HCT116 (cell line): Measurements from ENCODE around the gene VSTM2L. TPM values are rescaled to one million over a fixed set of nuclear protein-coding genes. Genes with fewer than 3 reads are reported as not detected.

Experiments used
- ATAC-seq: fragments of 200-7000 bp; cut with Tn5 transposase; 2 replicates; pipeline ENCODE4 v1.9.1; 2020; ENCODE audit warnings: mild to moderate bottlenecking, moderate library complexity
- BruUV-seq: library from RNA; stranded (reverse); fragments of 400-500 nt; replicated peaks from 2 replicates; lab custom pipeline; 2021; lab: Mats Ljungman, UMichigan
- CTCF ChIA-PET: fragments of 300-600 bp; sonication (Branson Sonifier 250); formaldehyde crosslinking; loops from one replicate; lab custom pipeline; 2021; ENCODE audit warnings: antibody characterized with exemption; lab: Charles Lee
- POLR2A ChIA-PET: fragments of 300-600, 350-600 bp; sonication (Branson Sonifier 250); formaldehyde crosslinking; loops from one replicate; lab custom pipeline; 2021; ENCODE audit warnings: antibody characterized with exemption; lab: Charles Lee
- RAD21 ChIA-PET, 2 experiments: fragments of 300-600 bp; sonication (Branson Sonifier 250); formaldehyde crosslinking; loops; one replicate each; lab custom pipeline; 2023; ENCODE audit warnings: low total read pairs in 2 of 2; ENCODE audit not compliant: uncharacterized antibody in 2 of 2, unreplicated experiment in 2 of 2, low non-redundant PET in 1 of 2; lab: Charles Lee
- DNase-seq: peaks from one replicate; pipeline ENCODE4 v3.0.0-alpha.2; 2010; ENCODE audit warnings: low read depth, low spot score
- H2AFZ ChIP-seq: fragments of 200-600 bp; shearing (Covaris generic), sonication (generic); 2 replicates; pipeline ENCODE4 v1.6.1; 2017; ENCODE audit warnings: low read depth, mixed run types, mixed read lengths, antibody characterized with exemption, low read length; ENCODE audit not compliant: poor library complexity, severe bottlenecking
- H3K27ac ChIP-seq: 2 replicates; pipeline ENCODE4 v1.5.1; 2012; ENCODE audit warnings: low read depth, low read length
- H3K27me3 ChIP-seq: fragments of 200-600 bp; sonication (generic); 2 replicates; pipeline ENCODE4 v1.6.1; 2016; ENCODE audit warnings: mixed run types, low read length, mixed read lengths; ENCODE audit not compliant: insufficient read depth
- H3K36me3 ChIP-seq, 2 experiments: fragments of 200-500 bp in 1 of 2; fragments of 200-600 bp in 1 of 2; sonication (Bioruptor generic) in 1 of 2; sonication (generic) in 1 of 2; 2 replicates each; pipeline versions ENCODE4 v1.5.1 to v1.6.1; 2014 to 2016; ENCODE audit warnings: low read length in 2 of 2, inconsistent platforms in 1 of 2, mixed read lengths in 1 of 2, mixed run types in 1 of 2; ENCODE audit not compliant: insufficient read depth in 2 of 2, control insufficient read depth in 1 of 2
- H3K4me1 ChIP-seq, 2 experiments: fragments of 200-600 bp in 1 of 2; sonication (generic) in 1 of 2; 2 replicates each; pipeline versions ENCODE4 v1.5.1 to v1.6.1; 2012 to 2017; ENCODE audit warnings: low read length in 2 of 2, inconsistent platforms in 1 of 2, mild to moderate bottlenecking in 1 of 2, mixed read lengths in 1 of 2, mixed run types in 1 of 2, moderate library complexity in 1 of 2; ENCODE audit not compliant: insufficient read depth in 2 of 2, control insufficient read depth in 1 of 2
- H3K4me2 ChIP-seq: fragments of 200-600 bp; sonication (generic); 2 replicates; pipeline ENCODE4 v1.6.1; 2017; ENCODE audit warnings: mixed run types, low read length, mixed read lengths
- H3K4me3 ChIP-seq, 2 experiments: fragments of 200-600 bp in 1 of 2; sonication (generic) in 1 of 2; replicated peaks in 1 of 2; 2 replicates each; pipeline ENCODE4 v1.5.1; 2011 to 2016; ENCODE audit warnings: low read length in 2 of 2, control low read depth in 1 of 2, low read depth in 1 of 2, mild to moderate bottlenecking in 1 of 2, mixed read lengths in 1 of 2, mixed run types in 1 of 2
- H3K79me2 ChIP-seq: fragments of 200-600 bp; sonication (generic); 2 replicates; pipeline ENCODE4 v1.6.1; 2017; ENCODE audit warnings: mild to moderate bottlenecking, mixed run types, low read length, moderate library complexity, mixed read lengths; ENCODE audit not compliant: insufficient read depth
- H3K9ac ChIP-seq: fragments of 200-600 bp; sonication (generic); 2 replicates; pipeline ENCODE4 v1.6.1; 2016; ENCODE audit warnings: low read length, mixed read lengths
- H3K9me2 ChIP-seq: fragments of 200-600 bp; sonication (generic), shearing (Covaris generic); 2 replicates; pipeline ENCODE4 v1.6.1; 2017; ENCODE audit warnings: mixed run types, mild to moderate bottlenecking, moderate library complexity; ENCODE audit not compliant: insufficient read depth
- H3K9me3 ChIP-seq, 2 experiments: fragments of 200-500 bp in 1 of 2; fragments of 200-600 bp in 1 of 2; sonication (Bioruptor generic) in 1 of 2; sonication (generic) in 1 of 2; 2 replicates each; pipeline ENCODE4 v1.6.1; 2014 to 2017; ENCODE audit warnings: low read length in 2 of 2, mixed read lengths in 2 of 2, inconsistent platforms in 1 of 2, low read depth in 1 of 2, mild to moderate bottlenecking in 1 of 2, mixed run types in 1 of 2, moderate library complexity in 1 of 2; ENCODE audit not compliant: control insufficient read depth in 1 of 2, insufficient read depth in 1 of 2
- H4K20me1 ChIP-seq: fragments of 200-600 bp; sonication (generic), shearing (Covaris generic); 2 replicates; pipeline ENCODE4 v1.6.1; 2017; ENCODE audit warnings: mixed run types, mild to moderate bottlenecking, moderate library complexity; ENCODE audit not compliant: insufficient read depth
- CBX3 ChIP-seq: IDR thresholded peaks from 2 replicates; pipeline ENCODE4 v1.6.1; 2012; ENCODE audit warnings: low read depth
- EGR1 ChIP-seq: IDR thresholded peaks from 2 replicates; pipeline ENCODE4 v1.6.1; 2012; ENCODE audit warnings: low read depth
- POLR2A ChIP-seq: IDR thresholded peaks from 2 replicates; pipeline ENCODE4 v1.7.0; 2011; ENCODE audit warnings: borderline replicate concordance; ENCODE audit not compliant: insufficient read depth, insufficient read length; ENCODE audit errors: extremely low read depth
- POLR2AphosphoS5 ChIP-seq: IDR thresholded peaks from 2 replicates; pipeline ENCODE4 v1.6.1; 2011; ENCODE audit warnings: mild to moderate bottlenecking, low read depth, low read length, moderate library complexity
- RAD21 ChIP-seq: IDR thresholded peaks from 2 replicates; pipeline ENCODE4 v1.6.1; 2012; ENCODE audit warnings: low read depth, mild to moderate bottlenecking
- SP1 ChIP-seq: IDR thresholded peaks from 2 replicates; pipeline ENCODE4 v1.6.1; 2012; ENCODE audit warnings: low read depth
- TCF7L2 ChIP-seq: IDR thresholded peaks from 2 replicates; pipeline ENCODE4 v1.7.0; 2011; ENCODE audit warnings: borderline replicate concordance, inconsistent platforms; ENCODE audit not compliant: insufficient read depth, insufficient read length; ENCODE audit errors: extremely low read depth
- ZFX ChIP-seq: fragments of 450-650 bp; IDR thresholded peaks from 2 replicates; pipeline ENCODE4 v1.6.1; 2017
- intact Hi-C: fragments of 100-400 bp; cut with micrococcal nuclease; formaldehyde crosslinking; loops from 2 replicates; pipeline ENCODE4 v1.10.0; 2022
- total RNA-seq: library from RNA; stranded (reverse); gene quantifications from one replicate; pipeline ENCODE4 v1.2.1, GENCODE V29; 2021; ENCODE audit not compliant: unreplicated experiment
- TF ChIP-seq, protein P1 (sequence below): IDR thresholded peaks from 2 replicates; pipeline ENCODE4 v1.6.1; 2012
- TF ChIP-seq, protein P2 (sequence below): IDR thresholded peaks from 2 replicates; pipeline ENCODE4 v1.6.1; 2012; ENCODE audit warnings: low read depth

Gene VSTM2L
- total RNA-seq, 1 experiment from 2014 or later = 0.69 TPM

DNA sequence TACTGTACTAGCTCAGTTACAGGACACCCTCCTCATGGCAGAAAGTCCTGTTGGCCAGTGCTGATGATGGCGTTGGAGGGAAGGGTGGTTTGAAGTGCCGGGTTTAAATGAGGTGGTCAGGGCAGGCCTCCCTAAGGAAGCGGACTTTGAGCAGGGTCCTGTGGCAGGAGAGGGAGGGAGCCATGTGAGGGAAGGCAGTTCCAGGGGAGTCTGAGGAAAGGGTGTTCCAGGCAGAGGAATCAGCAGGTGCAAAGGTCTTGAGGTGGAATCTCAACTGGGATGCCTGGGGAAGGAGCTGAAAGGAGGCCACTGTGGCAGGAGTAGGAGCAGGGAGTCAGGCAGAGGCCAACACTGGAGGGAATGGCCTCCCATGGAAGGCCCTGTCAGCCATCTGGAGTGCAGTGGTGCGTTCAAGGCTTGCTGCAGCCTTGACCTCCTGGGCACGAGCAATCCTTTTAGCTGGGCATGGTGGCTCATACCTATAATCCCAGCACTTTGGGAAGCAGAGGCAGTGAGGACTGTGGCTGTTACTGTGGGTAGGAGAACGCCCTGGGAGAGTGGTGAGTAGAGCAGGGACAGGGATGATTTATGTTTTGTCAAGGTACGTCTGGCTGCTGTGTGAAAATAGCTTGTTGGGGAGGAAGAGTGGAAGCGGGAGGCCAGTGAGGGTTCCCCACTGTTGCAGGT lies 26.2 kb downstream of the VSTM2L start:
- Histone ChIP-seq H3K4me1 (no peaks in the 10 kb centered on the region), H3K27me3 (peaks cover 2% of the 10 kb centered on the region; the same call in 1 of the 2 replicates), H3K4me3 (no peak overlapping the region), H3K79me2 (no peaks in the 10 kb centered on the region), H3K9me3 (no peaks in the 10 kb centered on the region), H3K4me2 (no peak overlapping the region), H4K20me1 (no peaks in the 10 kb centered on the region), H3K9me2 (no peaks in the 10 kb centered on the region), H3K27ac (no peak overlapping the region), H3K9ac (no peak overlapping the region), H3K36me3 (no peaks in the 10 kb centered on the region), H2AFZ (no peak overlapping the region)
- no peak for DNase-seq
- TF ChIP-seq EGR1 (no peak), CBX3 (no peak), ZFX (no peak), RAD21 (no peak), POLR2AphosphoS5 (no peak), POLR2A (no peak), TCF7L2 (no peak), SP1 (no peak)
- TF ChIP-seq, protein P1, sequence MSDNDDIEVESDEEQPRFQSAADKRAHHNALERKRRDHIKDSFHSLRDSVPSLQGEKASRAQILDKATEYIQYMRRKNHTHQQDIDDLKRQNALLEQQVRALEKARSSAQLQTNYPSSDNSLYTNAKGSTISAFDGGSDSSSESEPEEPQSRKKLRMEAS = no peak
- TF ChIP-seq, protein P2, sequence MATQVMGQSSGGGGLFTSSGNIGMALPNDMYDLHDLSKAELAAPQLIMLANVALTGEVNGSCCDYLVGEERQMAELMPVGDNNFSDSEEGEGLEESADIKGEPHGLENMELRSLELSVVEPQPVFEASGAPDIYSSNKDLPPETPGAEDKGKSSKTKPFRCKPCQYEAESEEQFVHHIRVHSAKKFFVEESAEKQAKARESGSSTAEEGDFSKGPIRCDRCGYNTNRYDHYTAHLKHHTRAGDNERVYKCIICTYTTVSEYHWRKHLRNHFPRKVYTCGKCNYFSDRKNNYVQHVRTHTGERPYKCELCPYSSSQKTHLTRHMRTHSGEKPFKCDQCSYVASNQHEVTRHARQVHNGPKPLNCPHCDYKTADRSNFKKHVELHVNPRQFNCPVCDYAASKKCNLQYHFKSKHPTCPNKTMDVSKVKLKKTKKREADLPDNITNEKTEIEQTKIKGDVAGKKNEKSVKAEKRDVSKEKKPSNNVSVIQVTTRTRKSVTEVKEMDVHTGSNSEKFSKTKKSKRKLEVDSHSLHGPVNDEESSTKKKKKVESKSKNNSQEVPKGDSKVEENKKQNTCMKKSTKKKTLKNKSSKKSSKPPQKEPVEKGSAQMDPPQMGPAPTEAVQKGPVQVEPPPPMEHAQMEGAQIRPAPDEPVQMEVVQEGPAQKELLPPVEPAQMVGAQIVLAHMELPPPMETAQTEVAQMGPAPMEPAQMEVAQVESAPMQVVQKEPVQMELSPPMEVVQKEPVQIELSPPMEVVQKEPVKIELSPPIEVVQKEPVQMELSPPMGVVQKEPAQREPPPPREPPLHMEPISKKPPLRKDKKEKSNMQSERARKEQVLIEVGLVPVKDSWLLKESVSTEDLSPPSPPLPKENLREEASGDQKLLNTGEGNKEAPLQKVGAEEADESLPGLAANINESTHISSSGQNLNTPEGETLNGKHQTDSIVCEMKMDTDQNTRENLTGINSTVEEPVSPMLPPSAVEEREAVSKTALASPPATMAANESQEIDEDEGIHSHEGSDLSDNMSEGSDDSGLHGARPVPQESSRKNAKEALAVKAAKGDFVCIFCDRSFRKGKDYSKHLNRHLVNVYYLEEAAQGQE = no peak
- POLR2A ChIA-PET = no interaction called here
- no TSS peak for BruUV-seq
- RAD21 ChIA-PET = no interaction called here
- intact Hi-C loops = no loop called here
- CTCF ChIA-PET = no interaction called here
- ATAC-seq = no peak
